NB4 (cell line): ENCODE data around the gene CLCN7.

ENCODE experiments used
- DNase-seq: peaks from one replicate; pipeline ENCODE4 v3.0.0; 2010; ENCODE audit warnings: low read depth
- H3K4me3 ChIP-seq: one replicate; pipeline ENCODE4 v1.5.1; 2011; ENCODE audit warnings: mild to moderate bottlenecking, low read depth, low read length, moderate library complexity
- MYC ChIP-seq: IDR thresholded peaks from 2 replicates; pipeline ENCODE4 v1.6.1; 2011; ENCODE audit warnings: low read depth, low read length
- POLR2A ChIP-seq: IDR thresholded peaks from 2 replicates; pipeline ENCODE4 v1.6.1; 2011; ENCODE audit warnings: mild to moderate bottlenecking; ENCODE audit not compliant: insufficient read length; ENCODE audit errors: extremely low read depth
- TF ChIP-seq, protein P1 (sequence below): IDR thresholded peaks from one replicate; pipeline ENCODE4 v1.5.1; 2012; ENCODE audit warnings: low read depth, low read length
- TF ChIP-seq, protein P2 (sequence below): IDR thresholded peaks from 2 replicates; pipeline ENCODE4 v1.6.1; 2011; ENCODE audit warnings: low read depth, low read length

The CLCN7 gene

DNA sequence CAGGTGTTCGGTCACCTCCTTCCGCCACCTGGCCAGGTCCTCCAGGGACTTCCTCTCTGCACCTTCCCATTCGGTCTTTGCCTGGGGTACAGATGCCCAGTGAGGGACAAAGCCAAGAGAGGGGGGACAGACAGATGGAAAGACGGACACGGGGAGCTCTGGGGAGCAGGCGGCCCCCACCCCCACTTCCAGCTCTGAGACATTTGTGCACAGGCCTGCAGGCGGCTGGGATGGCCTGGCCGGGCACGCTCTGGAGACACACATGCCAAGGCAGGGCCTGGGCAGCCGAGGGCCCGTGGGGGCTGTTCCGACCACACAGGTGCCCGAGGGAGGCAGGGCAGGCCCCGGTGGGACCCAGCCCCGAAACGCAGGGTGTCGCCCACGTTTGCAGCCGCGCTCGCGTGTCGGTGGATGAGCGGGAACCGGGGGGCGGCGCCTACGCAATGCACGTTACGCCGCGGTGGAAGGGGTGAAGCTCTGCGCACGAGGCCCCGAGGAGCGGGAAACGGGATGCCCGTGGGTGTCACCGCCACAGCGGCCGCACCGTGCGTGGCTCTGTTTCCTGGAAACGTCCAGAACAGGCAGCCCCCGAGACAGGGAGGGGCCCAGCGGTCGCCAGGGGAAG is 38.0 kb downstream of the CLCN7 start:
- no peak overlapping the region for H3K4me3 ChIP-seq
- no peak for TF ChIP-seq MYC
- no peak for TF ChIP-seq POLR2A
- TF ChIP-seq, protein P1, sequence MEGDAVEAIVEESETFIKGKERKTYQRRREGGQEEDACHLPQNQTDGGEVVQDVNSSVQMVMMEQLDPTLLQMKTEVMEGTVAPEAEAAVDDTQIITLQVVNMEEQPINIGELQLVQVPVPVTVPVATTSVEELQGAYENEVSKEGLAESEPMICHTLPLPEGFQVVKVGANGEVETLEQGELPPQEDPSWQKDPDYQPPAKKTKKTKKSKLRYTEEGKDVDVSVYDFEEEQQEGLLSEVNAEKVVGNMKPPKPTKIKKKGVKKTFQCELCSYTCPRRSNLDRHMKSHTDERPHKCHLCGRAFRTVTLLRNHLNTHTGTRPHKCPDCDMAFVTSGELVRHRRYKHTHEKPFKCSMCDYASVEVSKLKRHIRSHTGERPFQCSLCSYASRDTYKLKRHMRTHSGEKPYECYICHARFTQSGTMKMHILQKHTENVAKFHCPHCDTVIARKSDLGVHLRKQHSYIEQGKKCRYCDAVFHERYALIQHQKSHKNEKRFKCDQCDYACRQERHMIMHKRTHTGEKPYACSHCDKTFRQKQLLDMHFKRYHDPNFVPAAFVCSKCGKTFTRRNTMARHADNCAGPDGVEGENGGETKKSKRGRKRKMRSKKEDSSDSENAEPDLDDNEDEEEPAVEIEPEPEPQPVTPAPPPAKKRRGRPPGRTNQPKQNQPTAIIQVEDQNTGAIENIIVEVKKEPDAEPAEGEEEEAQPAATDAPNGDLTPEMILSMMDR = no peak
- TF ChIP-seq, protein P2, sequence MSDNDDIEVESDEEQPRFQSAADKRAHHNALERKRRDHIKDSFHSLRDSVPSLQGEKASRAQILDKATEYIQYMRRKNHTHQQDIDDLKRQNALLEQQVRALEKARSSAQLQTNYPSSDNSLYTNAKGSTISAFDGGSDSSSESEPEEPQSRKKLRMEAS = no peak
- no peak for DNase-seq

DNA sequence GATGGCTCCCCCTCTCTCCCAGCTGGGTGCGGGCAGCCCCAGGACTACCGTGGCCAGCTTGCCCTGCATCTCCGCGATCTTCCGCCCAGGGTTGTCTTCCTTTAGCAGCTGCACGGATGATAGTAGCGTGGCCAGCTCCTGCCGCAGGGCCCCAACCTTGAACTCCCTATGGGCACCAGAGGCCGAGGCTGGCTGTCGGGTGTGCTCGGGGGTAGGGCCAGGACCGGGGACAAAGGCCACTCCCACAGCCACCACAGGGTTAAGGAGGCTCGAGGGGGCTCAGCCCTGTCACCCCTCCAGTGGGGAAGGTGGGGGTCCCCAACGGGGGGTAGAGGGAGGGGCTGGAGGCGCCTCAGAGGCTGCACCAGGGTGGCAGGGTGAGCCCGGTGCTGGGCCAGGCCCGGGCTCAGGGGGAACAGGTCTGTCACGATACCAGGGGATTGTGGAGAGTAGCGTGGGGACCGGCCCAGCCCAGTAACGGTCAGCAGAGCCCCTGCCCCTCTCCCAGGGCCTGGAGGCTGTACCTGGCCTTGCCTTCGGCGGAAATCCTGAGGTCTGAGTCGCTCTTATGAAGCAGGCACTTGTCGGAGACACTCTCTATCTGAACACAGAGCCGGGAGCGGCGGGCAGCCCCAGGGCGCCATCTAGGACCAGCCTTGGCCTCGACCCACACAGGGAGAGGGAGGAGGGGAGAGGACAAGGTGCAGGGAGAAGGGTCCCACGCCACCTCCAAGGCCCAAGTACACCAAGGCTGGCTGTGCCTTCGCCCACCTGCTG is 38.7 kb downstream of the CLCN7 start:
- TF ChIP-seq MYC (no peak), POLR2A (no peak)
- TF ChIP-seq, protein P2 = no peak
- TF ChIP-seq, protein P1 = no peak
- no peak for DNase-seq
- H3K4me3 ChIP-seq = no peak overlapping the region

DNA sequence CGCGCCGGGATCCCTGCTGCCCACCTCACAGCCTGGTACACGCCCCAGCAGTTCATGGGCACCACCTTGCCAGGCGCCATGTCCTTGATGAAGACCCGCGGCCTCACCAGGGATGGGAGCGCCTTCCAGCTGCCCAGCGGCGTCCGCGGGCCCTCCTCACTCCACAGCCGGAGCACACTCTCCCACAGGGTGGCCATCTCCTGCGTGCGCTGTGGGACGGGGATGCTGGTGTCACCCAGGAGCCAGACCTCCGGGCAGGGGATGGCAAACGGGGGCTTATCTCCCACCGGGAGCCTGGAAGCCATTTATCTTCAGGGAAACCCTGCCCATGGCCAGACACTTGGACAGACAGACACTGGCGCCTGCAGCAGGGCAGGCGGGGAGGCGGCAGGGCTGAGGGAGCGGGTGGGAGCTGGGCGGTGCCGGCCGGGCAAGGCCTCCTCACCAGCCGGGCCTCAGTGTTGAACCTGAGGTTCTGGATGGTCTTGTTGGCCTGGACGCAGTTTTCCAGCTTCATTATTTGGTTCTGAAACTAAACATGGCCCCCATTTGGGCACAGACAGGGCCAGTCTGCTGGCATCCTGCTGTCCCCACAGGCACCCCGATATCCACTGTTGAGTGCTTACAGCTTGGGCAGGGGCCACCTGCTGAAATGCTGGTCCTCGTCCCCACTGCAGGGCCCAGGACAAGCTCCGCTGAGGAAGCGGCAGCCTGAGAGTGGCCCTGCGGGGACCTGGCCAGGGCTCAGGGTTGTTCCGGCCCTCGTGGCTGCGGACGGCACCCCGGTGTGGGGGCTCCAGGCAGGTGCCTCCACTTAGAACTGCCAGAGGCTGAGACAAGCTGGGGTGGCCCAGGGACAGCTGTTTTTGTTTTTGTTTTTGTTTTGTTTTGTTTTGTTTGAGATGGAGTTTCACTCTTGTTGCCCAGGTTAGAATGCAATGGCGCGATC is 39.9 kb downstream of the CLCN7 start:
- no peak for DNase-seq
- no peak overlapping the region for H3K4me3 ChIP-seq
- TF ChIP-seq MYC (no peak), POLR2A (no peak)
- TF ChIP-seq, protein P1 = no peak
- TF ChIP-seq, protein P2 = no peak

DNA sequence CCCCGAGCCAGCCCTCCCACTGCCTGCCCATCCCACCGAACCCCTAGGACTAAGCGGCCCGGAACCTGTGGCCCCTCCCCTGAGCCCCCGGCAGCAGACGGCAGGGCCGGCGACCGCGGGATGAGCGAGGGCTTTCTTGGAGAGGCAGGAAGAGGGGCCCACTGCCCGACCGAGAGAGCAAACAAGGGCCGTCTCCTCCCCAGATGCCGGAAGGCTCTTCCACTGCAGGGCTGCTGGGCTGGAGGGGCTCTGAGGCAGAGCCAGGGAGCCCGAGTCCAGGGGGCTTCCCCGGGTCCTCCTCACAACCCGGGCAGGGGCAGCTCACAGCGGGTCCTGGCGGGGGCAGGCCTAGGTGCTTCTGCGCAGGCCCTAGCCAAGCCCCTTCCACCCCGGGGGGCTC is 41.1 kb downstream of the CLCN7 start:
- TF ChIP-seq, protein P2 = no peak
- TF ChIP-seq, protein P1 = no peak
- TF ChIP-seq POLR2A = no peak
- no peak for TF ChIP-seq MYC
- H3K4me3 ChIP-seq = no peak overlapping the region
- DNase-seq = no peak

DNA sequence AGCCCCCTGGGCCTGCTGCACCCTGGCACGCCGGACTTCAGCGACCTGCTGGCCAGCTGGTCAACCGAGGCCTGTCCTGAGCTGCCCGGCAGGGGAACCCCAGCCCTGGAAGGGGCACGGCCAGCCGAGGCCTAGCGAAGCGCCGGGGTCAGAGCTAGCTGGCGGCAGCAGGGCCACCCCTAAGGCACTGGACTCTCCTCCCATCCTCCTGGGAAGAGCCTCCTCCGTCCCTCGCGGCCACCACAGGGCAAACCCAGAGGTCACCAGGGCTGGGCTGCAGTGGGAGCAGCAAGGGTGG is 41.6 kb downstream of the CLCN7 start:
- no peak for DNase-seq
- no peak overlapping the region for H3K4me3 ChIP-seq
- no peak for TF ChIP-seq MYC
- TF ChIP-seq POLR2A = no peak
- TF ChIP-seq, protein P1 = no peak
- TF ChIP-seq, protein P2 = no peak
